GM12801 (cell line): ENCODE results near the gene FOXN3.

ENCODE experiments used
- TF ChIP-seq, protein P1 (sequence below): IDR thresholded peaks from one replicate; pipeline ENCODE4 v1.5.1; 2011; ENCODE audit warnings: control low read depth; ENCODE audit not compliant: insufficient read length; ENCODE audit errors: extremely low read depth

FOXN3 gene

DNA sequence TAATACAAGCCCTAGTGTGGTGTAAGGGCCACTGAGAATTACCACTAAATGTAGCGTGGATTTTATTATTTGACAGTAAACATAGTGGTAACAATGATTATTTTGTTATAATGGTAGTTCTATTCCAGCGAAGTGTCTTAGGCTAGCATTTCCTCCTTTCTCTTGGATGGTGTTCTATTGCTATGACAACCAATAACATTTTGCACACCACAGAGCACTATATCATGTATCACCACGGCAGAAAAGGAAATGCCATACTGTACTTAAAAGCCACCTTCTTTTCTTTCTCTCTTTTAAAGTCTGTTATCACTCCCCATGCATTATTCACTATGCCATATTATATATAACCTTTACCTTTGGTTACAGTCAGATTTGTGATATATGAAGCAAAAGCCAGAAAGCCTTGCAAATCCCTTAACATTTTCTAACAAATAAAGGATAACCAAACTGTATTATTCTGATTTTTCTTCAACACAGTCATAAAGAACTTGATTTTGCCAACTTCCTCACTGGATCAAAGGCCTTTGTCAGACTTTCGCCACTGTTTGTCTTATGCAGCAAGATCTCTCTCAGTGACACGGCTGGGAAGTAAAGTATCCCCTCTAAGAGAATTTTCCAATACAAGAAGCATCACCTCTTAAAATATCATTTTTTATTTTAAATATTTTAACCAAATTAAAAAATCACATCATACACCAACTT is 195.8 kb downstream of the FOXN3 start:
- TF ChIP-seq, protein P1, sequence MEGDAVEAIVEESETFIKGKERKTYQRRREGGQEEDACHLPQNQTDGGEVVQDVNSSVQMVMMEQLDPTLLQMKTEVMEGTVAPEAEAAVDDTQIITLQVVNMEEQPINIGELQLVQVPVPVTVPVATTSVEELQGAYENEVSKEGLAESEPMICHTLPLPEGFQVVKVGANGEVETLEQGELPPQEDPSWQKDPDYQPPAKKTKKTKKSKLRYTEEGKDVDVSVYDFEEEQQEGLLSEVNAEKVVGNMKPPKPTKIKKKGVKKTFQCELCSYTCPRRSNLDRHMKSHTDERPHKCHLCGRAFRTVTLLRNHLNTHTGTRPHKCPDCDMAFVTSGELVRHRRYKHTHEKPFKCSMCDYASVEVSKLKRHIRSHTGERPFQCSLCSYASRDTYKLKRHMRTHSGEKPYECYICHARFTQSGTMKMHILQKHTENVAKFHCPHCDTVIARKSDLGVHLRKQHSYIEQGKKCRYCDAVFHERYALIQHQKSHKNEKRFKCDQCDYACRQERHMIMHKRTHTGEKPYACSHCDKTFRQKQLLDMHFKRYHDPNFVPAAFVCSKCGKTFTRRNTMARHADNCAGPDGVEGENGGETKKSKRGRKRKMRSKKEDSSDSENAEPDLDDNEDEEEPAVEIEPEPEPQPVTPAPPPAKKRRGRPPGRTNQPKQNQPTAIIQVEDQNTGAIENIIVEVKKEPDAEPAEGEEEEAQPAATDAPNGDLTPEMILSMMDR, result no peak

DNA sequence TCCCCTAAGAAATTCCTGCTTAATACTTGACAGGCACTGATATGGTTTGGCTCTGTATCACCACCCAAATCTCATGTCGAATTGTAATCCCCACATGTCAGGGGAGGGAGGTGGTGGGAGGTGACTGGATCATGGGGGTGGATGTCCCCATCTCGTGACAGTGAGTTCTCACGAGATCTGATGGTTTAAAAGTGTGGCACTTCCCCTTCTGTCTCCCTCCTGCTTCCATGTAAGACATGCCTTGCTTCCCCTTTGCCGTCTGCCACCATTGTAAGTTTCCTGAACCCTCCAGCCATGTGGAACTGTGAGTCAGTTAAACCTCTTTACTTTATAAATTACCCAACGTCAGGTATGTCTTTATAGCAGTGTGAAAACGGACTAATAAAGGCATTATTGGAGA is 198.0 kb downstream of the FOXN3 start:
- TF ChIP-seq, protein P1, result no peak

DNA sequence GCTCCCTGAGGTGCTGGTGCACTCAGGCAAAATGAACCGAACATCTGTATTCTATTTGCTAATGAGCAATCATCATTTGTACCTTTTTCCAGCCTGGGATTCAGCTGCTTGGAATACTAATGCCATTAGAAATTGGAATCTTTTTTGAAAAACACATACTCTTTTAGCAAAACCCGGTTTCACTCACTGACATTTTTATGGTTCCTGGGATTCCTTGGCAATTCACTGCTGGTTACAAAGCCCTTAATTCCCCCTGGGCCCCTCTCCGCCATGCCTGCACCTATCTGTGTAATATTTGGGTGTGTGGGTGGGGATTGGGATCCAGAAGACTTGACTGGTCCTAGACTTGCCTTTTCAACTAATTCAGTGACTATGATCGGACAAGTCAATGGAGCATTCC is 199.1 kb downstream of the FOXN3 start:
- TF ChIP-seq, protein P1, result no peak

DNA sequence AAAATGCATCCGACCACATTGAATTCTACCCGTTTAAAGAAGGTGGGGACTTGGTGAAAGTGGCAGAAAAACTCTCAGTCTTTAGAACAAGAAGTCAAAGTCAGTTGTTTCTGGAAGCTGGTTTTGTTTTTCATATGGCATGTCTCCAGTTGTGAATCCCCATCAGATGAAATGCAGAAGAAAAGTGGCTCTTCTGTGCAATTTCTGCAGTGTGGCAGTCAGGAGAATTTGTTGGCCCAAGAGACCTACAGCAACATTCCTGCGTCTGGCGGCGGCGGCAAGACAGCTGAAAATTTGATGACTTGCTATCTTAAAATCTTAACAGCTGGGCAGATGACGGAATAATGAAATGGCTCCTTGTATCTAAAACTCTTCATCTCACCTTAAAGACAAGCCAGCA is 201.5 kb downstream of the FOXN3 start:
- TF ChIP-seq, protein P1, result no peak

DNA sequence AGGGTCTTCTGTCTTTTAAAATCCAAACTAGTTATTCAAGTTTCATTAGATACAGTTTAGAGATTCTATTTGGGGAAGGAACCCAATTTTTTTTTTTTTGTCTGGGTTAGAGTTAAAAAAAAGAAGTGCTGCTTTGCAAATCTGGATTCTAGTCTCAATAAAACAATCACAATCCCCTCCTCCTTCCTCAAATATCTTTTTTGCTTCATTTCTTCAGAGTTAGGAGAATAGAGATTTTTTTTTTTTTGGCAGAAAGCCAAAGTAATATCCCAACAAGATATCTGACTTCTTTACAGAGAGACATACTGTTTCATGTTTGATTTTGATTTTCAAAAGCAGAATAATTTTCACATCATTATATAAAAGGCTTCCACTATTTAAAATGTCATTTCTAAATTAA is 201.9 kb downstream of the FOXN3 start:
- TF ChIP-seq, protein P1, result no peak

DNA sequence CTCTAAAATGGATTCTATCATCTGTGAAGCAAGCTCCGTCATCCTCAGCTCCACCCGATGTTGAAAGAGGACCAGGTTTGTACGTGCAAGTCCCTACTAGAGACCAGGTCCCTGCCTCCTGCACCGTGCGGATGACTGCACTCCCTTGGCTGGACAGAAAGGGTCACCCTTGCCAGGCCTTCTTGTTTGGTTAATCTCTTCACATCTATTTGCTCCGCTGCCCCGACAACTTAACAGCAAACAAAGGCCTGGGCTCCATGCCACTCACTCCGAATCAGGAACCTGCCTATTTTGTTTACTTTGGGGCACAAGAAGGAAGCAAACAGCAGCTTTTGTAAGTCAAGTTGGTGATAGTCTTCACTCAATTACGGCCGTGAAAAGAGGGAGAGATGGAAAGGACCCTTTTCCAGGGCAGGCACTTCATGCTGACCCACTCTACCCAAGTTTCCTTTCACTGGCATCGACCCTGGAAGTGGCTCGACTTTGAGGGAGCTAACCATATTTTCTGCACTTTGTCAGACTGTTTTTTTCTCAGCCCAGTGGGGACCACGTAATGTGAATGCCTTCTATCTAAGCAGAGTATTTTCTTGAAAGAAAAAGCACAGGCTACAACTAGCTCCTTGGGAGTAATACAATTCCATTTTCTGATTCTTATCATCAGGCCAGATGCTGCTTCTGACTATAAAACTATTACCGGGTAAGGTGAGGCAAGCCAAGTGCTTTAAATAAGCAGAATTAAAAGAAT is 202.6 kb downstream of the FOXN3 start:
- TF ChIP-seq, protein P1, result no peak

DNA sequence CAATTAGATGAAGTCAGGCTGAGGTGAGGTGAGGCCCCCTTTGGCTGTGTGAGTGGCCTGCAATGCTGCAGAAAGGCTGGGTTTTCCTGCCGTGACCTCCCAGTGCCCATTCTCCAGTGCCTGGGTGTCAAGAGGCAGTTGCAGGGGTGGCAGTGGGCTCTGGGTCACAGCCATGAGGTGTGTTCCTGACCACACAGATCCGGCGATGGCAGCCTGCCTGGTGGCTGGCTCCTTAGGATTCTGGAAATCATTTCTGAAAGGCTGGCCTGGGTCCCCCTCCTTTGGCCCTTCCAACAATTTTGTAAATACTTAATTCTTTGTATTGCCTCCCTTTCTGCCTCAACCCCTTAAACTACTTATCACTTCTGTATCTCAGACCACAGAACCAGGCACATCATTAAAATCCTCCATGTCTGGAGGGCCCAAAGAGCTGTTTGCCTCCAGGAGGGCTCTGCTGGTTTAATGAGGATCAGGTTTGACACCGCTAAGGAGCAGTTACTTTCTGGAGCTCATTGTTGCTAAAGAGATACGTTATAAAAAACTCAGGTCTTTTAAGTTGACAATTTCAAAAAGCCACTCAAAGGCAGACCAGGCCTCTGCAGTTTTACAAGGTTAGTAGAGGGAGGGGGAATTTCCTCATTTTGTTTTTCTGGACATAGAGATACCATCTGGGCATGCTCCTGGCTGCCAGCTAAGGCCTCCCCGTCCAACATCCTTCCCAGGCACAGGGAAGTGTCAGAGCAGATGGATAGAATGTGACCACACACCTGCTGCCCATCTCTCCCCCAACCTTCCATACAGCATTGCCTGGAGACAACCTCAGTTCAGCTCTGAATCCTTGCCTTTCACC is 204.4 kb downstream of the FOXN3 start:
- TF ChIP-seq, protein P1, result no peak
